Glomerular endothelial cell (primary cell): ENCODE results near the gene DLX1. TPM values are rescaled to one million over a fixed set of nuclear protein-coding genes. Genes with fewer than 3 reads are reported as not detected.
A peak's percentile ranks its signal among the peaks of the same experiment; 100 is the strongest.
"Not testable (repeated sequence)": the region's sequence is repeated elsewhere in the genome, so short reads cannot be mapped to it uniquely, and the experiment has no call there.

Experiments used
- DNase-seq: peaks from one replicate; pipeline ENCODE4 v3.0.0-alpha.2; 2011; ENCODE audit warnings: low read depth, low spot score; ENCODE audit errors: extremely low read depth
- total RNA-seq: library from RNA; depleted of rRNA; stranded (reverse); fragments of >200 nt; gene quantifications from 2 replicates; pipeline ENCODE4 v1.2.3, GENCODE V29; 2015

Gene DLX1
- 0.34 TPM in 1 of 2 replicates, not detected in the other for total RNA-seq

- DNase-seq: no peak
These were observed at the start of gene DLX1 for GRCh38 chr2:172085460-172086159. Gene DLX1 (plus strand): TSS chr2:172085507. CDS start chr2:172085678, 171 bp downstream.

- no peak for DNase-seq
These were observed 47.2 kb upstream of the DLX1 start for GRCh38 chr2:172038121-172038520.

DNA sequence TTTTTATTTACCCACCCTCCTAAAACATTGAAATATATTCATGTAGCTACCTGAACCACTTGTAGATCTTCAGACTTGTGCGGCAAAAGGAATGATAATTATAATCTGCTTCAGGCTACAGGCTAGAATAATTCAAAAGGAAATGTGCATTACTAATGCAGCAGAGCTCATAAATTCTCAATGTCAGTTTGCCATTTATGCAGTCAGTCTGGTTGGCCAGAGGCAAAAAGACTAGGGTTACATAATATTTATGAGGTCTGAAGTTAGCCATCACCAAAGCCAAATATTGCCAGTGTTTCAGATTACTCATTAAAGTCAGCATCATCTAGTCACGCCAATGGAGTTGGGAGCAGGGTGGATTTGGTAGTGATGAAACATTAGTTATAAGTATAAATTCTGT is 46.7 kb upstream of the DLX1 start:
- DNase-seq: no peak

DNA sequence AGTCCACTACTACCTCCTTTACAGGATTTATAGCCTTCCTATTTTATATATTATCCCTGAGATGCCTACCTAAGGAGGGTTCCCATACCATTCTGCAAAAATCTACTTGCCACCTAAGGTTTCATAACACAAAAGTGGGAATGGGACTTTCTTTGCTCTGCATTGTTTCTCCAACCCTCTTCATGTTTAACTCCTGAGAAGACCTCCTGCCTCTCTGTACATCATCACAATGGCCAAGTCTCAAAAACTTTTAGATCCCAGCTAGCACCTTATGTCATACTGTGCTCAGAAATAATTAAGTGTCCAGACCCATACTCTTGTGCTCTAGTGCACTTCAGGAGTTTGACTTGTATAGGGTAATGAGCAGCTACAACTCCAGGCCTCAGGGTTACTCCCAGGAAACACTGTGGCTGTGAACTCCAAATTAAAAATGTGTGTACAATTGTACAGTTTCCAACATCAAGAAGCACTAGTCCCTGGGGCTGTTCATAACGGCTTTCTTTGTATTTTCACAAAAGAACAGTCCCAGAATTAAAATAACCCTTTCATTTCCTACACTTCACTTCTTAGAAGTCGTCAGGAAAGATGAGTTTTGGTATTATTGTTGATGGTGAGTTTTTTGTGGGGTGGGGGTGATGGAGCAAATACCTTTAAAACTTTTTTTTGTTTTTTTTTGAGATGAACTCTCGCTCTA is 46.1 kb upstream of the DLX1 start:
- no peak for DNase-seq

DNA sequence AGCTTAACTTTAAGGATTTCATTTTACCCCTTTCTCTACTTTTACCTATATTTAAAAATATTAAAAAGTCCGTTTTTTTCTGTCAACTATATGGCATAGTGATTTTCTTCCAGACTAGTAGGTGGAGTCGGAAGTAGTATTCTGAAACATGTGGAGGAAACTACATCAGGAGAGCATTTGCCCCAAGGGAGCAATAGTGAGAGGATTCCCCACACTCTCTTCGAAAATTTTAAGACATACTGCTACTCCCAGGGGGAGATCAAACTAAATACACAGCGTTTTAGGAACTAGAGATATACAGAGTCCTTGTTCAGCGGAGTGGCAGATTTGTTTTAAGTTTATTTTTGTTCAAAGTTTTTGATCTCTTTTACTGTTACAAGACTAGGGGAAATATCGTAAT is 45.0 kb upstream of the DLX1 start:
- no peak for DNase-seq

GRCh38 chr2:172046080-172046678 is 39.1 kb upstream of the DLX1 start:
- no peak for DNase-seq

DNA sequence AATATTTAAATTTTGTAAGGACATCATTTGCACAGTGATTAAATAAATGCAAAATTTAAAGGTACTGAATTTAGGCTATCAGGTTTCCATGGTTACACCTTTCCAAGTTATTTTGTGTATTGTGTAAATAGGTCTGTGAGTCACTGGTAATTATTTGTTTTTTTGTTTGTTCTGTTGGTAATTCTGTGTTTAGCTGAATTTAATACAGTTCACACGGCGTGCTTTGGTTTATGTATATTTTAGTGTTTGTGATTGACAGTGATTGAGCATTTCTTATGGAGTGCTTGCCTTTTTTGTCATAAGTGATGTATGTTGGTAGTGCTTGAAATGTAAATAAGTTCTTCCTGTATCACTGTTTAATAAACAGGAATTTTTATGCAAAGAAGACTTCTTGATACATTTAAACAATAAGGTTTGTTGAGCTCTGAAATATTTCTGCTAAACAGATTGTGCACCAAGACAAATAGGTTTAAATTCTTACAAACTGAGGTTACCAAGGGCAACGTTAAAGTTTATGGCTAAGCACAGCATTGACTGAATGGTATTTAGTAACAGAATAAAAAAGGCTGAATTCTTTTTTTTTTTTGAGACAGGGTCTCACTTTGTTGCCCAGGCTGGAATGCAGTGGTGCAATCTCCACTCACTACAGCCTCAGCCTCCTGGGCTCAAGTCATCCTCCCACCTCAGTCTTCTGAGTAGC is 38.3 kb upstream of the DLX1 start:
- DNase-seq: no peak

- DNase-seq: no peak
These were observed 37.5 kb upstream of the DLX1 start for GRCh38 chr2:172047566-172048507.

- DNase-seq: no peak
These were observed 36.5 kb upstream of the DLX1 start for GRCh38 chr2:172048508-172049503.

- DNase-seq: no peak
These were observed 35.7 kb upstream of the DLX1 start for GRCh38 chr2:172049567-172050120.

GRCh38 chr2:172050479-172051125 is 34.7 kb upstream of the DLX1 start:
- DNase-seq: no peak

GRCh38 chr2:172052000-172052983 is 33.0 kb upstream of the DLX1 start:
- DNase-seq: peak; percentile 25

- no peak for DNase-seq
These were observed 31.8 kb upstream of the DLX1 start for GRCh38 chr2:172053486-172053885.

DNA sequence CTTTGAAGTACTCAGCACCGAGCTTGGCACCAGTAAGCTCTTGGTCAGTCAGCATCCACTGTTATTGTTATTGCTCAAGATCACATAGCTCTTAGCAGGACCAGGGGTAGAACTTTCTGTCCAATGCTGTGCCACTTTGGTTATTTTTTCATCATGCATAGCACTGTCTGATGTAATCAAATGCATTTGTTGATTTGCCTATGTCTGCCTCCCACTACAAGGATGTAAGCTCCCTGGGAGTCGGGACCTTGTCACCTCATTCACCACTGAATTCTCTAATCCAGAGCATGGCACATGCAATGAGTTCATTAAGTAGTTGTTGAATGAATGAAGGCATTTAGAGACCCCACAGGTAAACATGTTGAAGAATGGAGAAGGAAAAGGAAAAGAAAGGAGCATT is 29.0 kb upstream of the DLX1 start:
- DNase-seq: no peak

DNA sequence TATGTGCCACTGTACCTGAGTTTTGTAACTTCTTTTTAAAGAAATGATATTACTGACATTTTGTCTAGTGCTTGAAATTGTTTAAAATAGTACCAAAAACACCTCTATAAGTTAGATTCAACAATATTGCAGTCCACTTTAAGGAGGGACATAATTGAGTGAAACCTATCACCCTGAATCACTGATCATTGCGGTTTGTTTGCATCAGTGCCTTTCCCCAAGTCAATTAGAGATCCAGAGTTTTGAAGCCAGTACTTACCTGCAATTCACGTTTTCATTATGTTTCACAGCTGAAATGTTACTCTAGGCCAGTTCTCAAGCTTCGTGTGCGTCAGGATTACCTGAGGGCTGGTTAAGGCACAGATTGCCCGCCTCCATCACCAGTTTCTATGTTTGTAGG is 26.6 kb upstream of the DLX1 start:
- no peak for DNase-seq

- not testable (repeated sequence) for DNase-seq
These were observed 25.2 kb upstream of the DLX1 start for GRCh38 chr2:172060118-172060517.

GRCh38 chr2:172062402-172063004 is 22.8 kb upstream of the DLX1 start:
- DNase-seq: no peak
